Upper lobe of left lung (tissue), 4 donors: ENCODE results near the gene TUBB2A.
"Not testable (repeated sequence)": the region's sequence is repeated elsewhere in the genome, so short reads cannot be mapped to it uniquely, and the experiment has no call there.

Source experiments
- CTCF ChIP-seq, 6 experiments: fragments of 450-650 bp in 4 of 6; fragments of 200-600 bp in 2 of 6; sonication (generic) in 2 of 6; IDR thresholded peaks; one replicate each; pipeline ENCODE4 v1.5.1; 2016 to 2019; ENCODE audit warnings: antibody characterized with exemption in 6 of 6
- POLR2AphosphoS5 ChIP-seq, 2 donors: sonication (generic); formaldehyde crosslinking; IDR thresholded peaks; one replicate each; pipeline ENCODE4 v1.5.1; 2017; ENCODE audit warnings: antibody characterized with exemption in 2 of 2

GRCh38 chr6:3155416-3155815 is 1.9 kb downstream of the TUBB2A start:
- TF ChIP-seq CTCF, POLR2AphosphoS5 (IDR thresholded peaks at IDR 0.05): not testable (repeated sequence)
